H1 (cell line): ENCODE measurements around the gene PAFAH1B1. TPM values are rescaled to one million over a fixed set of nuclear protein-coding genes. Genes with fewer than 3 reads are reported as not detected.

Source experiments
- CTCF ChIA-PET: fragments of 300-600 bp; sonication (Branson Sonifier 250); formaldehyde crosslinking; loops from one replicate; lab custom pipeline; 2021; ENCODE audit not compliant: partially characterized antibody; lab: Charles Lee
- POLR2A ChIA-PET: fragments of 300-600 bp; sonication (Branson Sonifier 250); formaldehyde crosslinking; loops from one replicate; lab custom pipeline; 2021; ENCODE audit warnings: inconsistent platforms; ENCODE audit not compliant: partially characterized antibody; lab: Charles Lee
- DNase-seq, 2 experiments: peaks; one replicate each; pipeline versions ENCODE4 v3.0.0 to v3.0.0-alpha.2; 2010 to 2022; ENCODE audit warnings: low spot score in 2 of 2, low read depth in 1 of 2, mixed read lengths in 1 of 2
- FAIRE-seq: peaks from 2 replicates; lab custom pipeline; 2011; peaks lifted over from hg19 to GRCh38; lab: Jason Lieb, UNC
- H2AFZ ChIP-seq: 2 replicates; pipeline ENCODE4 v1.8.1; 2012; ENCODE audit warnings: low read length, inconsistent platforms
- H2AK5ac ChIP-seq: 2 replicates; pipeline ENCODE4 v1.6.1; 2013; ENCODE audit warnings: low read depth, low read length
- H2BK120ac ChIP-seq: replicated peaks from 2 replicates; pipeline ENCODE3; 2013; ENCODE audit warnings: low read depth, low read length, inconsistent platforms
- H2BK12ac ChIP-seq: 2 replicates; pipeline ENCODE4 v1.6.1; 2013; ENCODE audit warnings: low read depth, low read length
- H2BK15ac ChIP-seq: 2 replicates; pipeline ENCODE4 v1.6.1; 2013; ENCODE audit warnings: low read length
- H2BK20ac ChIP-seq: 2 replicates; pipeline ENCODE4 v1.6.1; 2013; ENCODE audit warnings: low read length
- H2BK5ac ChIP-seq: 2 replicates; pipeline ENCODE4 v1.6.1; 2013; ENCODE audit warnings: low read depth, low read length
- H3K14ac ChIP-seq: 2 replicates; pipeline ENCODE4 v1.6.1; 2013; ENCODE audit warnings: inconsistent platforms; ENCODE audit not compliant: insufficient read length
- H3K18ac ChIP-seq: 2 replicates; pipeline ENCODE4 v1.6.1; 2013; ENCODE audit warnings: low read length; ENCODE audit errors: extremely low read depth
- H3K23ac ChIP-seq: 2 replicates; pipeline ENCODE4 v1.6.1; 2013; ENCODE audit warnings: inconsistent platforms; ENCODE audit not compliant: insufficient read length
- H3K23me2 ChIP-seq: 2 replicates; pipeline ENCODE4 v1.6.1; 2013; ENCODE audit warnings: low read depth, low read length
- H3K27ac ChIP-seq: 2 replicates; pipeline ENCODE4 v1.6.1; 2011; ENCODE audit warnings: low read depth, low read length, inconsistent platforms
- H3K27me3 ChIP-seq, 4 experiments: replicated peaks in 1 of 4; 1 replicate in 1 of 4; 2 replicates in 3 of 4; pipeline versions ENCODE4 v1.6.1 to v1.8.1; 2011 to 2013; ENCODE audit warnings: low read length in 3 of 4, mild to moderate bottlenecking in 3 of 4, inconsistent platforms in 2 of 4, mixed read lengths in 2 of 4, moderate library complexity in 1 of 4; ENCODE audit not compliant: control insufficient read depth in 3 of 4, insufficient read depth in 3 of 4; ENCODE audit errors: extremely low read depth in 1 of 4
- H3K36me3 ChIP-seq, 4 experiments: 2 replicates each; pipeline versions ENCODE4 v1.6.1 to v1.8.1; 2011 to 2013; ENCODE audit warnings: mild to moderate bottlenecking in 4 of 4, low read length in 3 of 4, moderate library complexity in 2 of 4, control low read depth in 1 of 4, inconsistent platforms in 1 of 4; ENCODE audit not compliant: insufficient read depth in 4 of 4, control insufficient read depth in 2 of 4
- H3K4ac ChIP-seq: replicated peaks from 2 replicates; pipeline ENCODE3; 2013; ENCODE audit warnings: low read length, low read depth, mixed read lengths, inconsistent platforms; ENCODE audit not compliant: insufficient read length
- H3K4me1 ChIP-seq, 4 experiments: replicated peaks in 1 of 4; 1 replicate in 1 of 4; 2 replicates in 3 of 4; pipeline versions ENCODE4 v1.6.1 to v1.8.1; 2011 to 2013; ENCODE audit warnings: low read length in 3 of 4, inconsistent platforms in 2 of 4, mixed read lengths in 1 of 4; ENCODE audit not compliant: insufficient read depth in 4 of 4, control insufficient read depth in 3 of 4
- H3K4me2 ChIP-seq, 2 experiments: 2 replicates each; pipeline versions ENCODE4 v1.6.1 to v1.8.1; 2011 to 2013; ENCODE audit warnings: low read depth in 2 of 2, low read length in 2 of 2, control low read depth in 1 of 2, inconsistent platforms in 1 of 2, mild to moderate bottlenecking in 1 of 2; ENCODE audit not compliant: insufficient read depth in 1 of 2
- H3K4me3 ChIP-seq, 4 experiments: fragments of 200-600, 300-600 bp in 1 of 4; sonication (generic), shearing (Covaris generic), sonication (Bioruptor Twin) in 1 of 4; 2 replicates each; pipeline versions ENCODE4 v1.5.1 to v1.8.1; 2011 to 2016; ENCODE audit warnings: low read length in 4 of 4, low read depth in 3 of 4, control low read depth in 2 of 4, inconsistent platforms in 2 of 4, mild to moderate bottlenecking in 2 of 4, mixed read lengths in 1 of 4, moderate library complexity in 1 of 4; ENCODE audit not compliant: insufficient read depth in 2 of 4; ENCODE audit errors: extremely low read depth in 1 of 4
- H3K56ac ChIP-seq: replicated peaks from 2 replicates; pipeline ENCODE3; 2013; ENCODE audit warnings: low read depth, mild to moderate bottlenecking, mixed read lengths, low read length, inconsistent platforms; ENCODE audit not compliant: insufficient read length
- H3K79me1 ChIP-seq: 2 replicates; pipeline ENCODE4 v1.6.1; 2013; ENCODE audit warnings: low read depth, low read length, control low read depth
- H3K79me2 ChIP-seq, 2 experiments: 2 replicates each; pipeline versions ENCODE4 v1.6.1 to v1.8.1; 2012 to 2013; ENCODE audit warnings: low read length in 2 of 2, mild to moderate bottlenecking in 2 of 2, inconsistent platforms in 1 of 2; ENCODE audit not compliant: insufficient read depth in 2 of 2, control insufficient read depth in 1 of 2
- H3K9ac ChIP-seq, 4 experiments: replicated peaks in 1 of 4; 1 replicate in 1 of 4; 2 replicates in 3 of 4; pipeline versions ENCODE4 v1.6.1 to v1.8.1; 2011 to 2013; ENCODE audit warnings: low read depth in 3 of 4, low read length in 3 of 4, control low read depth in 2 of 4, mild to moderate bottlenecking in 2 of 4, moderate library complexity in 2 of 4, inconsistent platforms in 1 of 4; ENCODE audit errors: extremely low read depth in 1 of 4
- H3K9me3 ChIP-seq, 2 experiments: 2 replicates each; pipeline versions ENCODE4 v1.6.1 to v1.8.1; 2012 to 2013; ENCODE audit warnings: mild to moderate bottlenecking in 2 of 2, moderate library complexity in 2 of 2, control low read depth in 1 of 2, inconsistent platforms in 1 of 2, low read depth in 1 of 2, low read length in 1 of 2, mixed read lengths in 1 of 2; ENCODE audit not compliant: insufficient read depth in 2 of 2
- H4K20me1 ChIP-seq, 2 experiments: replicated peaks in 1 of 2; 2 replicates each; pipeline versions ENCODE3 to v1.8.1; 2011 to 2013; ENCODE audit warnings: inconsistent platforms in 2 of 2, low read length in 2 of 2, mild to moderate bottlenecking in 1 of 2; ENCODE audit not compliant: insufficient read depth in 2 of 2, control insufficient read depth in 1 of 2
- H4K5ac ChIP-seq: 2 replicates; pipeline ENCODE4 v1.6.1; 2013; ENCODE audit warnings: low read length, low read depth, mixed read lengths, inconsistent platforms; ENCODE audit not compliant: insufficient read length
- H4K8ac ChIP-seq: 2 replicates; pipeline ENCODE4 v1.8.0; 2013; ENCODE audit warnings: mild to moderate bottlenecking, moderate library complexity, low read length, inconsistent platforms; ENCODE audit not compliant: insufficient read depth; ENCODE audit errors: extremely low read depth
- H4K91ac ChIP-seq: replicated peaks from 2 replicates; pipeline ENCODE3; 2013; ENCODE audit warnings: low read length, mixed read lengths, inconsistent platforms; ENCODE audit not compliant: insufficient read length
- CTBP2 ChIP-seq: IDR thresholded peaks from 2 replicates; pipeline ENCODE4 v1.7.0; 2011; ENCODE audit warnings: borderline replicate concordance, mild to moderate bottlenecking, moderate library complexity, mixed read lengths, low read length; ENCODE audit not compliant: insufficient read depth, insufficient read length
- SUZ12 ChIP-seq: fragments of 200-600 bp; sonication (generic); IDR thresholded peaks from 2 replicates; pipeline ENCODE4 v1.6.1; 2012; ENCODE audit warnings: mild to moderate bottlenecking, inconsistent platforms, low read length, moderate library complexity, mixed read lengths
- WGBS, 2 experiments: shearing (Covaris generic) in 1 of 2; methylation state at CpG; one replicate each; pipeline versions ENCODE4 v1.1.6 to v1.1.7; 2013 to 2015; ENCODE audit warnings: low lambda C conversion rate in 2 of 2, mixed read lengths in 2 of 2, inconsistent platforms in 1 of 2, low coverage in 1 of 2, missing lambda C conversion rate in 1 of 2; ENCODE audit not compliant: insufficient replicate concordance in 2 of 2, insufficient coverage in 1 of 2, insufficient read length in 1 of 2; ENCODE audit errors: extremely low coverage in 1 of 2, missing lambda C conversion rate in 1 of 2; 5-methylcytosine and 5-hydroxymethylcytosine counted together
- polyA plus RNA-seq, 7 experiments: library from polyadenylated mRNA; depleted of rRNA in 3 of 7; stranded (reverse) in 5 of 7; unstranded in 2 of 7; fragments of >200 nt in 5 of 7; fragments of 200-250 nt in 2 of 7; gene quantifications; 1 replicate in 5 of 7; 2 replicates in 1 of 7; 4 replicates in 1 of 7; pipeline versions ENCODE4 v1.2.1 to v1.2.3, GENCODE V29; 2011 to 2013; ENCODE audit warnings: missing spikeins in 2 of 7, mixed read lengths in 2 of 7
- total RNA-seq: library from RNA; stranded (reverse); fragmentation: NEBNext Ultra II Directional; extraction: Animal tissue kit (Norgen Biotek cat#: 25700); gene quantifications from 2 replicates; pipeline ENCODE4 v1.2.1, GENCODE V29; 2021

The PAFAH1B1 gene
- total and polyA plus RNA-seq, 2 of the 8 experiments (the other 6 are each of a cell fraction or from before 2014, with no cell fraction given): 42.0 to 152 TPM

- no peak overlapping the region for H4K91ac ChIP-seq
- H3K9ac ChIP-seq: no peak overlapping the region
- H2AFZ ChIP-seq: no peak overlapping the region
- peaks cover 0 to 39% (median 21%) of the 10 kb centered on the region in 4 experiments; a peak in 7 of 8 replicates for H3K36me3 ChIP-seq
- FAIRE-seq: no peak
- no peak overlapping the region for H3K4ac ChIP-seq
- peaks cover 5% of the 10 kb centered on the region for H3K79me1 ChIP-seq
- H3K4me1 ChIP-seq: peaks cover 0 to 3% (median 1%) of the 10 kb centered on the region in 4 experiments; a peak in 5 of 7 replicates
- H2BK12ac ChIP-seq: no peak overlapping the region
- no peak overlapping the region for H2AK5ac ChIP-seq
- no peak overlapping the region for H2BK120ac ChIP-seq
- H3K23me2 ChIP-seq: no peaks in the 10 kb centered on the region
- no peak overlapping the region for H3K14ac ChIP-seq
- peaks cover 0 to 7% of the 10 kb centered on the region in 2 experiments; a peak in 2 of 4 replicates for H3K79me2 ChIP-seq
- no peaks in the 10 kb centered on the region for H3K9me3 ChIP-seq
- H4K20me1 ChIP-seq: peaks cover 0 to 27% of the 10 kb centered on the region in 2 experiments
- no peak overlapping the region for H3K4me2 ChIP-seq
- TF ChIP-seq SUZ12 (no peak), CTBP2 (no peak)
- no peak overlapping the region for H4K5ac ChIP-seq
- DNase-seq: no peak
- H4K8ac ChIP-seq: no peak overlapping the region
- ChIA-PET CTCF (interaction anchor here (1.0 to 1.2 kb wide), 2 partner anchors 9 to 25 kb away, joined by 3 read pairs; no protein-coding TSS in a partner anchor), POLR2A (interaction anchor here (1.1 to 1.4 kb wide), 3 partner anchors 12 to 191 kb away, joined by 3 read pairs; no protein-coding TSS in a partner anchor)
- H3K27me3 ChIP-seq: no peaks in the 10 kb centered on the region
- H3K18ac ChIP-seq: no peak overlapping the region
- H3K4me3 ChIP-seq: no peak overlapping the region
- H3K27ac ChIP-seq: no peak overlapping the region
- 93% methylated on average over 20 of the region's 27 CpGs; no CpG with 5 or more reads in 1 of the 2 experiments for WGBS, 2 experiments
- no peak overlapping the region for H3K23ac ChIP-seq
- H3K56ac ChIP-seq: no peak overlapping the region
- H2BK15ac ChIP-seq: no peak overlapping the region
- H2BK5ac ChIP-seq: no peak overlapping the region
- H2BK20ac ChIP-seq: no peak overlapping the region
These were observed 107.2 kb downstream of the PAFAH1B1 start for GRCh38 chr17:2700491-2701141.
